Endodermal cell (in vitro differentiated cells): ENCODE results near the gene TMEM222. TPM values are rescaled to one million over a fixed set of nuclear protein-coding genes. Genes with fewer than 3 reads are reported as not detected.

Experiments used
- DNase-seq: peaks from one replicate; pipeline ENCODE4 v3.0.0-alpha.2; 2017
- H3K27ac ChIP-seq: 2 replicates; pipeline ENCODE4 v1.5.1; 2013; ENCODE audit warnings: mild to moderate bottlenecking, low read depth, low read length, moderate library complexity
- H3K27me3 ChIP-seq: 2 replicates; pipeline ENCODE4 v1.6.1; 2013; ENCODE audit warnings: mild to moderate bottlenecking, low read length, moderate library complexity; ENCODE audit not compliant: insufficient read depth, control insufficient read depth, poor library complexity, severe bottlenecking
- H3K36me3 ChIP-seq: 2 replicates; pipeline ENCODE4 v1.7.0; 2013; ENCODE audit warnings: mild to moderate bottlenecking, low read length, moderate library complexity; ENCODE audit not compliant: control insufficient read depth, insufficient read depth
- H3K4me1 ChIP-seq: one replicate; pipeline ENCODE4 v1.7.0; 2013; ENCODE audit warnings: low read length; ENCODE audit not compliant: control insufficient read depth, insufficient read depth
- H3K4me3 ChIP-seq: 2 replicates; pipeline ENCODE4 v1.5.1; 2013; ENCODE audit warnings: mild to moderate bottlenecking, low read length, moderate library complexity
- H3K9ac ChIP-seq: 2 replicates; pipeline ENCODE4 v1.6.1; 2013; ENCODE audit warnings: mild to moderate bottlenecking, low read length, moderate library complexity; ENCODE audit not compliant: poor library complexity, severe bottlenecking; ENCODE audit errors: extremely low read depth
- H3K9me3 ChIP-seq: 2 replicates; pipeline ENCODE4 v1.6.1; 2013; ENCODE audit warnings: mild to moderate bottlenecking, low read length, moderate library complexity; ENCODE audit not compliant: control insufficient read depth
- H3K27ac Mint-ChIP-seq: 2 replicates; pipeline ENCODE4 v1.8.0; 2020; ENCODE audit warnings: mixed read lengths
- H3K27me3 Mint-ChIP-seq: 2 replicates; pipeline ENCODE4 v1.8.0; 2021; ENCODE audit warnings: mild to moderate bottlenecking, mixed read lengths; ENCODE audit not compliant: insufficient read depth
- H3K36me3 Mint-ChIP-seq: 2 replicates; pipeline ENCODE4 v1.8.0; 2020; ENCODE audit warnings: low read depth, mixed read lengths
- H3K4me1 Mint-ChIP-seq: 2 replicates; pipeline ENCODE4 v1.8.0; 2020; ENCODE audit warnings: mixed read lengths
- H3K4me3 Mint-ChIP-seq: 2 replicates; pipeline ENCODE4 v1.8.0; 2020; ENCODE audit warnings: mild to moderate bottlenecking, moderate library complexity, mixed read lengths
- H3K9me3 Mint-ChIP-seq: 2 replicates; pipeline ENCODE4 v1.8.0; 2020; ENCODE audit warnings: mild to moderate bottlenecking, mixed read lengths
- CTCF ChIP-seq: fragments of 200-600 bp; sonication (generic); conservative IDR thresholded peaks from 2 replicates; pipeline ENCODE4 v1.5.0; 2021; ENCODE audit warnings: antibody characterized with exemption, mild to moderate bottlenecking
- WGBS, 2 experiments: methylation state at CpG; one replicate each; pipeline versions ENCODE4 v1.1.5 to v1.1.7; 2013; ENCODE audit warnings: missing lambda C conversion rate in 2 of 2, mixed read lengths in 1 of 2; ENCODE audit not compliant: insufficient coverage in 1 of 2, insufficient read length in 1 of 2; 5-methylcytosine and 5-hydroxymethylcytosine counted together
- total RNA-seq, 2 donors: library from RNA; stranded (reverse); fragmentation: NEBNext Ultra II Directional in 1 of 2; extraction: Animal tissue kit (Norgen Biotek cat#: 25700) in 1 of 2; gene quantifications; 2 replicates in 1 of 2; 3 replicates in 1 of 2; pipeline ENCODE4 v1.2.1, GENCODE V29; 2021

TMEM222 gene
- total RNA-seq, 2 donors from 2014 or later = 26.0 to 31.8 TPM

- H3K27me3 ChIP-seq = peaks cover 44% of the 10 kb centered on the region
- Mint-ChIP-seq H3K27me3 (peaks cover 50% of the 10 kb centered on the region), H3K4me1 (peaks cover 4% of the 10 kb centered on the region), H3K4me3 (peak overlapping the region; percentile 9), H3K27ac (no peak overlapping the region), H3K36me3 (peaks cover 5% of the 10 kb centered on the region), H3K9me3 (no peaks in the 10 kb centered on the region)
- H3K36me3 ChIP-seq = no peaks in the 10 kb centered on the region
- H3K27ac ChIP-seq = no peak overlapping the region
- no peak overlapping the region for H3K4me3 ChIP-seq
- H3K9me3 ChIP-seq = no peaks in the 10 kb centered on the region
- no peak overlapping the region for H3K9ac ChIP-seq
- peak; percentile 99 for TF ChIP-seq CTCF
- peak; percentile 95 for DNase-seq
- H3K4me1 ChIP-seq = no peaks in the 10 kb centered on the region
- 34 to 37% methylated on average over 17 to 40 of the region's 40 CpGs for WGBS, 2 experiments
These were observed 35.5 kb downstream of the TMEM222 start for GRCh38 chr1:27357281-27358037.

- Mint-ChIP-seq H3K4me1 (peaks cover 4% of the 10 kb centered on the region), H3K9me3 (no peaks in the 10 kb centered on the region), H3K27ac (no peak overlapping the region), H3K27me3 (peaks cover 54% of the 10 kb centered on the region), H3K4me3 (no peak overlapping the region), H3K36me3 (peaks cover 5% of the 10 kb centered on the region)
- Histone ChIP-seq H3K27ac (no peak overlapping the region), H3K36me3 (no peaks in the 10 kb centered on the region), H3K27me3 (peaks cover 44% of the 10 kb centered on the region), H3K9ac (no peak overlapping the region), H3K9me3 (no peaks in the 10 kb centered on the region), H3K4me1 (no peaks in the 10 kb centered on the region), H3K4me3 (no peak overlapping the region)
- 91 to 97% methylated on average over 10 to 21 of the region's 21 CpGs for WGBS, 2 experiments
- no peak for TF ChIP-seq CTCF
- no peak for DNase-seq
These were observed 36.3 kb downstream of the TMEM222 start for GRCh38 chr1:27358038-27358927.

GRCh38 chr1:27358928-27359313 lies 37.0 kb downstream of the TMEM222 start:
- H3K36me3 Mint-ChIP-seq = peaks cover 5% of the 10 kb centered on the region
- H3K4me1 ChIP-seq = no peaks in the 10 kb centered on the region
- no peak for DNase-seq
- no peak overlapping the region for H3K4me3 ChIP-seq
- H3K27me3 ChIP-seq = peaks cover 44% of the 10 kb centered on the region
- TF ChIP-seq CTCF = no peak
- no peaks in the 10 kb centered on the region for H3K9me3 ChIP-seq
- no peak overlapping the region for H3K4me3 Mint-ChIP-seq
- peaks cover 4% of the 10 kb centered on the region for H3K4me1 Mint-ChIP-seq
- no peaks in the 10 kb centered on the region for H3K36me3 ChIP-seq
- WGBS, 2 experiments = 97 to 98% methylated on average over 4 to 5 of the region's 5 CpGs
- H3K9ac ChIP-seq = no peak overlapping the region
- no peak overlapping the region for H3K27ac ChIP-seq
- H3K27ac Mint-ChIP-seq = no peak overlapping the region
- H3K27me3 Mint-ChIP-seq = peaks cover 59% of the 10 kb centered on the region
- no peaks in the 10 kb centered on the region for H3K9me3 Mint-ChIP-seq
